ENCODE measurements around the gene TUBGCP3. TPM values are rescaled to one million over a fixed set of nuclear protein-coding genes. Genes with fewer than 3 reads are reported as not detected.
"Not testable (repeated sequence)": the region's sequence is repeated elsewhere in the genome, so short reads cannot be mapped to it uniquely, and the experiment has no call there.

TUBGCP3 gene
- total RNA-seq, 4 donors from 2014 or later: 18.4 to 39.4 (median 27.4) TPM

GRCh38 chr13:112554214-112554850 lies 33.6 kb downstream of the TUBGCP3 start:
- TF ChIP-seq CTCF (IDR thresholded peaks at IDR 0.05): no peak
- ATAC-seq (ENCODE audit: low FRiP score): no peak
- no peak for DNase-seq (ENCODE audit: low spot score)

GRCh38 chr13:112548975-112549374 lies 39.0 kb downstream of the TUBGCP3 start:
- ATAC-seq (ENCODE audit: low FRiP score); DNase-seq (ENCODE audit: low spot score): not testable (repeated sequence)

- ATAC-seq (ENCODE audit: low FRiP score) (no peak), DNase-seq (ENCODE audit: low spot score) (no peak)
- TF ChIP-seq CTCF (IDR thresholded peaks at IDR 0.05): no peak
Measured at GRCh38 chr13:112545856-112546255, 42.1 kb downstream of the TUBGCP3 start.

GRCh38 chr13:112532837-112533745 lies 54.9 kb downstream of the TUBGCP3 start:
- no peak for TF ChIP-seq CTCF (IDR thresholded peaks at IDR 0.05)
- ATAC-seq (ENCODE audit: low FRiP score) (no peak), DNase-seq (ENCODE audit: low spot score) (no peak)

GRCh38 chr13:112531263-112531794 lies 56.6 kb downstream of the TUBGCP3 start:
- ATAC-seq (ENCODE audit: low FRiP score): no peak
- DNase-seq (ENCODE audit: low spot score): no peak
- no peak for TF ChIP-seq CTCF (IDR thresholded peaks at IDR 0.05)

- no peak for ATAC-seq (ENCODE audit: low FRiP score)
- no peak for DNase-seq (ENCODE audit: low spot score)
- no peak for TF ChIP-seq CTCF (IDR thresholded peaks at IDR 0.05)
Measured at GRCh38 chr13:112530861-112531260, 57.1 kb downstream of the TUBGCP3 start.

GRCh38 chr13:112529216-112529615 lies 58.7 kb downstream of the TUBGCP3 start:
- ATAC-seq (ENCODE audit: low FRiP score): no peak
- no peak for TF ChIP-seq CTCF (IDR thresholded peaks at IDR 0.05)
- DNase-seq (ENCODE audit: low spot score): no peak
